ENCODE data around the gene HYCC1. TPM values are rescaled to one million over a fixed set of nuclear protein-coding genes. Genes with fewer than 3 reads are reported as not detected.
"Not testable (repeated sequence)": the region's sequence is repeated elsewhere in the genome, so short reads cannot be mapped to it uniquely, and the experiment has no call there.

The HYCC1 gene
- total RNA-seq, 4 donors from 2014 or later, result 46.1 to 107 (median 65.2) TPM

GRCh38 chr7:23044581-23044980, 30.7 kb upstream of the HYCC1 start:
- ATAC-seq (ENCODE audit: low FRiP score), result no peak
- DNase-seq (ENCODE audit: low spot score), result no peak
- TF ChIP-seq CTCF (IDR thresholded peaks at IDR 0.05), result no peak

- DNase-seq (ENCODE audit: low spot score) (no peak), ATAC-seq (ENCODE audit: low FRiP score) (no peak)
- TF ChIP-seq CTCF (IDR thresholded peaks at IDR 0.05), result no peak
Observed at GRCh38 chr7:23043441-23043840, 29.5 kb upstream of the HYCC1 start.

- not testable (repeated sequence) for ATAC-seq (ENCODE audit: low FRiP score)
Observed at GRCh38 chr7:23039674-23040073, 25.7 kb upstream of the HYCC1 start.

GRCh38 chr7:23035542-23036371, 21.8 kb upstream of the HYCC1 start:
- DNase-seq (ENCODE audit: low spot score); ATAC-seq (ENCODE audit: low FRiP score): not testable (repeated sequence)

More at GRCh38 chr7:23039674-23040073, 25.7 kb upstream of the HYCC1 start:
- not testable (repeated sequence) for DNase-seq (ENCODE audit: low spot score)

GRCh38 chr7:23027261-23027660, 13.3 kb upstream of the HYCC1 start:
- ATAC-seq (ENCODE audit: low FRiP score) (no peak), DNase-seq (ENCODE audit: low spot score) (no peak)
- TF ChIP-seq CTCF (IDR thresholded peaks at IDR 0.05), result no peak

- DNase-seq (ENCODE audit: low spot score), result no peak
- TF ChIP-seq CTCF (IDR thresholded peaks at IDR 0.05), result no peak
- ATAC-seq (ENCODE audit: low FRiP score), result no peak
Observed at GRCh38 chr7:23026164-23026563, 12.2 kb upstream of the HYCC1 start.

- DNase-seq (ENCODE audit: low spot score), result no peak
- no peak for TF ChIP-seq CTCF (IDR thresholded peaks at IDR 0.05)
- ATAC-seq (ENCODE audit: low FRiP score), result no peak
Observed at GRCh38 chr7:23024454-23024853, 10.5 kb upstream of the HYCC1 start.

- DNase-seq (ENCODE audit: low spot score) (no peak), ATAC-seq (ENCODE audit: low FRiP score) (no peak)
- TF ChIP-seq CTCF (IDR thresholded peaks at IDR 0.05), result no peak
Observed at GRCh38 chr7:23022851-23023250, 8.9 kb upstream of the HYCC1 start.
